Neural progenitor cell (in vitro differentiated cells): ENCODE results near the gene UBB. TPM values are rescaled to one million over a fixed set of nuclear protein-coding genes. Genes with fewer than 3 reads are reported as not detected.

Source experiments
- DNase-seq: peaks from one replicate; pipeline ENCODE4 v3.0.0-alpha.2; 2016; ENCODE audit warnings: low spot score
- H2AFZ ChIP-seq: fragments of 200-600 bp; sonication (generic); replicated peaks from 2 replicates; pipeline ENCODE4 v1.6.1; 2016; ENCODE audit warnings: antibody characterized with exemption
- H3F3A ChIP-seq: fragments of 200-600 bp; sonication (generic); 2 replicates; pipeline ENCODE4 v1.6.1; 2016; ENCODE audit warnings: antibody characterized with exemption, low read depth
- H3K27ac ChIP-seq: fragments of 200-600 bp; sonication (generic); 2 replicates; pipeline ENCODE4 v1.5.1; 2016; ENCODE audit warnings: mild to moderate bottlenecking
- H3K27me3 ChIP-seq: fragments of 200-600 bp; sonication (generic); 2 replicates; pipeline ENCODE4 v1.6.1; 2016; ENCODE audit warnings: mild to moderate bottlenecking, moderate library complexity
- H3K36me3 ChIP-seq: fragments of 200-600 bp; sonication (generic); 2 replicates; pipeline ENCODE4 v1.5.1; 2016
- H3K4me1 ChIP-seq: fragments of 200-600 bp; sonication (generic); 2 replicates; pipeline ENCODE4 v1.6.1; 2016; ENCODE audit warnings: mixed run types
- H3K4me2 ChIP-seq: fragments of 200-600 bp; sonication (generic); 2 replicates; pipeline ENCODE4 v1.6.1; 2016
- H3K4me3 ChIP-seq: fragments of 200-600 bp; sonication (generic); 2 replicates; pipeline ENCODE4 v1.5.1; 2016
- H3K79me2 ChIP-seq: fragments of 200-600 bp; sonication (generic); 2 replicates; pipeline ENCODE4 v1.6.1; 2016; ENCODE audit warnings: low read depth
- H3K9ac ChIP-seq: fragments of 200-600 bp; sonication (generic); 2 replicates; pipeline ENCODE4 v1.6.1; 2016
- H3K9me3 ChIP-seq: fragments of 200-600 bp; sonication (generic); 2 replicates; pipeline ENCODE4 v1.5.1; 2016; ENCODE audit warnings: low read depth
- H4K20me1 ChIP-seq: fragments of 200-600 bp; sonication (generic); 2 replicates; pipeline ENCODE4 v1.6.1; 2016; ENCODE audit warnings: low read depth
- H3K27ac Mint-ChIP-seq: 3 replicates; pipeline ENCODE4 v1.8.0; 2021; ENCODE audit warnings: mixed read lengths
- H3K27me3 Mint-ChIP-seq: 2 replicates; pipeline ENCODE4 v1.8.0; 2022; ENCODE audit warnings: low read depth, mild to moderate bottlenecking, inconsistent platforms, moderate library complexity, mixed read lengths; ENCODE audit not compliant: insufficient read depth
- H3K36me3 Mint-ChIP-seq: 3 replicates; pipeline ENCODE4 v1.8.0; 2021; ENCODE audit warnings: mixed read lengths
- H3K4me1 Mint-ChIP-seq: 3 replicates; pipeline ENCODE4 v1.8.0; 2021; ENCODE audit warnings: mixed read lengths
- H3K4me3 Mint-ChIP-seq: 3 replicates; pipeline ENCODE4 v1.8.0; 2021; ENCODE audit warnings: mild to moderate bottlenecking, moderate library complexity, mixed read lengths
- H3K9me3 Mint-ChIP-seq: 3 replicates; pipeline ENCODE4 v1.8.0; 2020; ENCODE audit warnings: mixed read lengths
- EZH2 ChIP-seq: fragments of 200-600 bp; sonication (generic); IDR thresholded peaks from 2 replicates; pipeline ENCODE4 v1.6.1; 2017; ENCODE audit warnings: antibody characterized with exemption, mild to moderate bottlenecking, moderate library complexity
- EZH2phosphoT487 ChIP-seq: fragments of 200-600 bp; sonication (generic); IDR thresholded peaks from 2 replicates; pipeline ENCODE4 v1.6.1; 2017; ENCODE audit warnings: antibody characterized with exemption
- total RNA-seq: library from RNA; depleted of rRNA; stranded (reverse); fragments of >200 nt; gene quantifications from 2 replicates; pipeline ENCODE4 v1.2.3, GENCODE V29; 2015; ENCODE audit warnings: low replicate concordance
- TF ChIP-seq, protein P1 (sequence below): fragments of 200-600 bp; sonication (generic); IDR thresholded peaks from 2 replicates; pipeline ENCODE4 v1.5.1; 2017; ENCODE audit warnings: antibody characterized with exemption, mild to moderate bottlenecking

UBB gene
- total RNA-seq: 1,249 and 1,476 TPM in 2 replicates

DNA sequence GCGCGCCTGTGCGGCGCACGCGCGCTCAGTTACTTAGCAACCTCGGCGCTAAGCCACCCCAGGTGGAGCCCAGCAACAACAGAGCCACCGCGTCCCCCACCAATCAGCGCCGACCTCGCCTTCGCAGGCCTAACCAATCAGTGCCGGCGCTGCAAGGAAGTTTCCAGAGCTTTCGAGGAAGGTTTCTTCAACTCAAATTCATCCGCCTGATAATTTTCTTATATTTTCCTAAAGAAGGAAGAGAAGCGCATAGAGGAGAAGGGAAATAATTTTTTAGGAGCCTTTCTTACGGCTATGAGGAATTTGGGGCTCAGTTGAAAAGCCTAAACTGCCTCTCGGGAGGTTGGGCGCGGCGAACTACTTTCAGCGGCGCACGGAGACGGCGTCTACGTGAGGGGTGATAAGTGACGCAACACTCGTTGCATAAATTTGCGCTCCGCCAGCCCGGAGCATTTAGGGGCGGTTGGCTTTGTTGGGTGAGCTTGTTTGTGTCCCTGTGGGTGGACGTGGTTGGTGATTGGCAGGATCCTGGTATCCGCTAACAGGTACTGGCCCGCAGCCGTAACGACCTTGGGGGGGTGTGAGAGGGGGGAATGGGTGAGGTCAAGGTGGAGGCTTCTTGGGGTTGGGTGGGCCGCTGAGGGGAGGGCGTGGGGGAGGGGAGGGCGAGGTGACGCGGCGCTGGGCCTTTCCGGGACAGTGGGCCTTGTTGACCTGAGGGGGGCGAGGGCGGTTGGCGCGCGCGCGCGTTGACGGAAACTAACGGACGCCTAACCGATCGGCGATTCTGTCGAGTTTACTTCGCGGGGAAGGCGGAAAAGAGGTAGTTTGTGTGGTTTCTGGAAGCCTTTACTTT is at the start of gene UBB:
TSS of gene UBB (plus strand) at position 452 of the 856 bp plus-strand sequence. CDS start 817 bp downstream, outside the sequence.
- H3K36me3 Mint-ChIP-seq: peaks cover 24% of the 10 kb centered on the region
- peaks cover 38% of the 10 kb centered on the region for H4K20me1 ChIP-seq
- peaks cover 21% of the 10 kb centered on the region for H3K4me1 ChIP-seq
- H3K4me1 Mint-ChIP-seq: peaks cover 32% of the 10 kb centered on the region
- H3K79me2 ChIP-seq: peaks cover 31% of the 10 kb centered on the region
- peak within 1 kb of the TSS; percentile 89 for H3K4me3 ChIP-seq
- peak; percentile 99 for DNase-seq
- H3K4me3 Mint-ChIP-seq: peak within 1 kb of the TSS; percentile 97
- H3K36me3 ChIP-seq: peaks cover 5% of the 10 kb centered on the region
- H3K27me3 Mint-ChIP-seq: peaks cover 9% of the 10 kb centered on the region
- H2AFZ ChIP-seq: peak within 1 kb of the TSS; percentile 99
- peaks cover 8% of the 10 kb centered on the region for H3K9me3 Mint-ChIP-seq
- no peaks in the 10 kb centered on the region for H3K27me3 ChIP-seq
- TF ChIP-seq, protein P1, sequence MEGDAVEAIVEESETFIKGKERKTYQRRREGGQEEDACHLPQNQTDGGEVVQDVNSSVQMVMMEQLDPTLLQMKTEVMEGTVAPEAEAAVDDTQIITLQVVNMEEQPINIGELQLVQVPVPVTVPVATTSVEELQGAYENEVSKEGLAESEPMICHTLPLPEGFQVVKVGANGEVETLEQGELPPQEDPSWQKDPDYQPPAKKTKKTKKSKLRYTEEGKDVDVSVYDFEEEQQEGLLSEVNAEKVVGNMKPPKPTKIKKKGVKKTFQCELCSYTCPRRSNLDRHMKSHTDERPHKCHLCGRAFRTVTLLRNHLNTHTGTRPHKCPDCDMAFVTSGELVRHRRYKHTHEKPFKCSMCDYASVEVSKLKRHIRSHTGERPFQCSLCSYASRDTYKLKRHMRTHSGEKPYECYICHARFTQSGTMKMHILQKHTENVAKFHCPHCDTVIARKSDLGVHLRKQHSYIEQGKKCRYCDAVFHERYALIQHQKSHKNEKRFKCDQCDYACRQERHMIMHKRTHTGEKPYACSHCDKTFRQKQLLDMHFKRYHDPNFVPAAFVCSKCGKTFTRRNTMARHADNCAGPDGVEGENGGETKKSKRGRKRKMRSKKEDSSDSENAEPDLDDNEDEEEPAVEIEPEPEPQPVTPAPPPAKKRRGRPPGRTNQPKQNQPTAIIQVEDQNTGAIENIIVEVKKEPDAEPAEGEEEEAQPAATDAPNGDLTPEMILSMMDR: peak; percentile 34
- TF ChIP-seq EZH2phosphoT487: no peak
- H3K27ac ChIP-seq: peak within 1 kb of the TSS; percentile 98
- H3K9ac ChIP-seq: peak within 1 kb of the TSS; percentile 71
- peak within 1 kb of the TSS; percentile 100 for H3K27ac Mint-ChIP-seq
- H3F3A ChIP-seq: peaks cover 64% of the 10 kb centered on the region
- H3K4me2 ChIP-seq: peak within 1 kb of the TSS; percentile 78
- no peaks in the 10 kb centered on the region for H3K9me3 ChIP-seq

GRCh38 chr17:16338391-16338790 is 42.5 kb upstream of the UBB start:
- Histone ChIP-seq H3K79me2 (no peaks in the 10 kb centered on the region), H3K4me3 (no peak overlapping the region), H3K4me1 (no peaks in the 10 kb centered on the region), H2AFZ (no peak overlapping the region), H4K20me1 (no peaks in the 10 kb centered on the region), H3K27me3 (no peaks in the 10 kb centered on the region), H3K9me3 (no peaks in the 10 kb centered on the region), H3K27ac (no peak overlapping the region), H3F3A (peaks cover 19% of the 10 kb centered on the region), H3K4me2 (no peak overlapping the region), H3K9ac (no peak overlapping the region), H3K36me3 (peaks cover 7% of the 10 kb centered on the region)
- no peak overlapping the region for H3K4me3 Mint-ChIP-seq
- no peak for DNase-seq
- no peak overlapping the region for H3K27ac Mint-ChIP-seq
- H3K36me3 Mint-ChIP-seq: peaks cover 11% of the 10 kb centered on the region
- H3K4me1 Mint-ChIP-seq: no peaks in the 10 kb centered on the region
- TF ChIP-seq, protein P1: no peak
- TF ChIP-seq EZH2 (no peak), EZH2phosphoT487 (no peak)
- no peaks in the 10 kb centered on the region for H3K27me3 Mint-ChIP-seq
- no peaks in the 10 kb centered on the region for H3K9me3 Mint-ChIP-seq

- DNase-seq: no peak
- Mint-ChIP-seq H3K27me3 (peaks cover under 1% of the 10 kb centered on the region), H3K36me3 (peaks cover 19% of the 10 kb centered on the region), H3K4me3 (no peak overlapping the region), H3K4me1 (no peaks in the 10 kb centered on the region), H3K27ac (no peak overlapping the region), H3K9me3 (no peaks in the 10 kb centered on the region)
- Histone ChIP-seq H3K36me3 (peaks cover 7% of the 10 kb centered on the region), H3K27ac (no peak overlapping the region), H3K4me1 (no peaks in the 10 kb centered on the region), H3F3A (peaks cover 19% of the 10 kb centered on the region), H3K4me3 (no peak overlapping the region), H2AFZ (no peak overlapping the region), H3K27me3 (no peaks in the 10 kb centered on the region), H3K4me2 (no peak overlapping the region), H3K9me3 (no peaks in the 10 kb centered on the region), H3K79me2 (no peaks in the 10 kb centered on the region), H3K9ac (no peak overlapping the region), H4K20me1 (no peaks in the 10 kb centered on the region)
- no peak for TF ChIP-seq EZH2
- TF ChIP-seq, protein P1: no peak
- no peak for TF ChIP-seq EZH2phosphoT487
Observed at GRCh38 chr17:16339402-16339801, 41.5 kb upstream of the UBB start.
